Measurements from ENCODE around the gene KMT2B. TPM values are rescaled to one million over a fixed set of nuclear protein-coding genes. Genes with fewer than 3 reads are reported as not detected.
A peak's percentile ranks its signal among the peaks of the same experiment; 100 is the strongest.

The KMT2B gene
- polyA plus RNA-seq, 2 of the 4 experiments (the other 2 are of a cell fraction): 17.8 to 39.4 TPM

DNA sequence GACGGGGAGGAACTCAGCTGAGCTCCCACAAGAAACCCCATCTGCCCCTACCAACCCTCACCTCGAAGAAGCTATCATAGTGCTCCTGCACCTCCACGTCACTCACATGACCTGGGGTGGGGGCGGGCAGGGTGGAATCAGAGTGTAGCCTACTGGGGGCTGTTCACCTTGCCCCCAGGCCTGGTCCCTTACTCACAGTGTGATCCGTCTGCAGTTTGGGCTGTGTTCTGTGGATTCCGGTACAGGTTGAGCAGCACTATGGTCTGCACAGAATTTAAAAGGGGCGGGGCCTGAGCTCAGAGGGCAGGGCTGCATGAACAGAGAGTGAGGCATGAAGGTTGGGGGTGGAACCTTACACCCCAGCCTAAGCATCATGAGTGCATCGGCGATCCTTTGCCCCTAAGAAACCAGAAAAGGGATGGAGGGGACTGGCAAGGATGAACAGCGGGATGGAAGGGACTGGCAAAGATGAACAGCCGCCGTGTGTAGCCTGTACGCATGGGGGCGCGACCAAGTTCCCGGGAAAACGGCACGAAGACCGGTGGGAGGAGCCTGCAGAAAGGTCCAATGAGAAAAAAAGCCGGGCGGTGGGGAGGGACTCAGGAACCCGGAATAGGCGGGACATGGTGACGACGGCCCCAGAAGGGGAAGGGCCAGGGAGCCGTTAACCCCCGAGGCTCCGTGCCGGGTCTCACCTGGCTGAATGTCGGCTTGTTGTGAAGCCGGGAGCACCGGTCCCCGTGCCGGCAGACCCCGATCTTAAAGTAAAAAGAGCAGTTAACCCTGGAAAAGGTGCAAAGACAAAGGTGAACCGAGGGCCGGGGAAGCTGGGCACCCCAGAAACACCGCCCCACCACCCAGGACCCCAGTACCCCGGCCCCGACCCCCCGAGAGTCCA lies 26.9 kb downstream of the KMT2B start:
- Histone ChIP-seq H3K4me3 (peak overlapping the region; percentile 79), H3K27ac (peak overlapping the region; percentile 93 to 97), H3K9me3 (no peaks in the 10 kb centered on the region), H3K4me1 (peaks cover 40% of the 10 kb centered on the region), H3K4me2 (peak overlapping the region; percentile 80)
- peak; percentile 60 to 72 for ATAC-seq
- WGBS (ENCODE audit: missing lambda C conversion rate): 10% methylated on average over 41 of the region's 41 CpGs
- peak; percentile 98 to 99 for DNase-seq (ENCODE audit: low read depth in 1 of 2, low spot score in 1 of 2)
- CTCF ChIA-PET: interaction anchor here (0.6 to 3.8 kb wide), 30 partner anchors 8 to 309 kb away, joined by 3 to 29 read pairs (median 4); partner anchors contain the start of gene THAP8
- peak; percentile 92 for FAIRE-seq
- POLR2A ChIA-PET: interaction anchor here (0.6 to 1.7 kb wide), 18 partner anchors 10 to 744 kb away, joined by 3 to 10 read pairs (median 4); partner anchors contain the start of genes COX6B1, GRAMD1A, POLR2I and PROSER3
- TF ChIP-seq ZFP36 (IDR thresholded peaks at IDR 0.05; ENCODE audit: borderline replicate concordance, partially characterized antibody): peak; percentile 8
- no peak for TF ChIP-seq FOSL2 (IDR thresholded peaks at IDR 0.05)
- peak; percentile 8; the same call in 1 of the 2 replicates for TF ChIP-seq FOSL2 (CRISPR knock-in tag; IDR thresholded peaks at IDR 0.05)
- no peak for TF ChIP-seq FOSB (CRISPR knock-in tag; IDR thresholded peaks at IDR 0.05)
- TF ChIP-seq, protein P1, sequence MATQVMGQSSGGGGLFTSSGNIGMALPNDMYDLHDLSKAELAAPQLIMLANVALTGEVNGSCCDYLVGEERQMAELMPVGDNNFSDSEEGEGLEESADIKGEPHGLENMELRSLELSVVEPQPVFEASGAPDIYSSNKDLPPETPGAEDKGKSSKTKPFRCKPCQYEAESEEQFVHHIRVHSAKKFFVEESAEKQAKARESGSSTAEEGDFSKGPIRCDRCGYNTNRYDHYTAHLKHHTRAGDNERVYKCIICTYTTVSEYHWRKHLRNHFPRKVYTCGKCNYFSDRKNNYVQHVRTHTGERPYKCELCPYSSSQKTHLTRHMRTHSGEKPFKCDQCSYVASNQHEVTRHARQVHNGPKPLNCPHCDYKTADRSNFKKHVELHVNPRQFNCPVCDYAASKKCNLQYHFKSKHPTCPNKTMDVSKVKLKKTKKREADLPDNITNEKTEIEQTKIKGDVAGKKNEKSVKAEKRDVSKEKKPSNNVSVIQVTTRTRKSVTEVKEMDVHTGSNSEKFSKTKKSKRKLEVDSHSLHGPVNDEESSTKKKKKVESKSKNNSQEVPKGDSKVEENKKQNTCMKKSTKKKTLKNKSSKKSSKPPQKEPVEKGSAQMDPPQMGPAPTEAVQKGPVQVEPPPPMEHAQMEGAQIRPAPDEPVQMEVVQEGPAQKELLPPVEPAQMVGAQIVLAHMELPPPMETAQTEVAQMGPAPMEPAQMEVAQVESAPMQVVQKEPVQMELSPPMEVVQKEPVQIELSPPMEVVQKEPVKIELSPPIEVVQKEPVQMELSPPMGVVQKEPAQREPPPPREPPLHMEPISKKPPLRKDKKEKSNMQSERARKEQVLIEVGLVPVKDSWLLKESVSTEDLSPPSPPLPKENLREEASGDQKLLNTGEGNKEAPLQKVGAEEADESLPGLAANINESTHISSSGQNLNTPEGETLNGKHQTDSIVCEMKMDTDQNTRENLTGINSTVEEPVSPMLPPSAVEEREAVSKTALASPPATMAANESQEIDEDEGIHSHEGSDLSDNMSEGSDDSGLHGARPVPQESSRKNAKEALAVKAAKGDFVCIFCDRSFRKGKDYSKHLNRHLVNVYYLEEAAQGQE (IDR thresholded peaks at IDR 0.05): peak; percentile 29; the same call in 1 of the 2 replicates
- TF ChIP-seq POLR2AphosphoS2 (conservative IDR thresholded peaks at IDR 0.05; ENCODE audit: low read length): no peak
- TF ChIP-seq NFE2L2 (conservative IDR thresholded peaks at IDR 0.05; ENCODE audit: low read length): peak; percentile 16; the same call in 1 of the 2 replicates
- TF ChIP-seq PHF8 (IDR thresholded peaks at IDR 0.05; ENCODE audit: borderline replicate concordance, low read depth): peak; percentile 88
- TF ChIP-seq, protein P2, sequence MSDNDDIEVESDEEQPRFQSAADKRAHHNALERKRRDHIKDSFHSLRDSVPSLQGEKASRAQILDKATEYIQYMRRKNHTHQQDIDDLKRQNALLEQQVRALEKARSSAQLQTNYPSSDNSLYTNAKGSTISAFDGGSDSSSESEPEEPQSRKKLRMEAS (IDR thresholded peaks at IDR 0.05): peak; percentile 86
- TF ChIP-seq HOXB5 (CRISPR knock-in tag; IDR thresholded peaks at IDR 0.05): no peak
- TF ChIP-seq, protein P3, sequence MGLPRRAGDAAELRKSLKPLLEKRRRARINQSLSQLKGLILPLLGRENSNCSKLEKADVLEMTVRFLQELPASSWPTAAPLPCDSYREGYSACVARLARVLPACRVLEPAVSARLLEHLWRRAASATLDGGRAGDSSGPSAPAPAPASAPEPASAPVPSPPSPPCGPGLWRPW (IDR thresholded peaks at IDR 0.05): no peak
- no peak for TF ChIP-seq ZC3H11A (IDR thresholded peaks at IDR 0.05)
- no peak for TF ChIP-seq ESRRA (IDR thresholded peaks at IDR 0.05; ENCODE audit: borderline replicate concordance, low read length)
- TF ChIP-seq TP53 (CRISPR knock-in tag; IDR thresholded peaks at IDR 0.05): no peak
- no peak for TF ChIP-seq RNF2 (IDR thresholded peaks at IDR 0.05; ENCODE audit: borderline replicate concordance, low read depth)
- peak; percentile 52; the same call in 1 of the 2 replicates for TF ChIP-seq POLR2A (IDR thresholded peaks at IDR 0.05; ENCODE audit: low read length)
- TF ChIP-seq HOXA7 (CRISPR knock-in tag; IDR thresholded peaks at IDR 0.05): no peak
- TF ChIP-seq EHF (CRISPR knock-in tag; IDR thresholded peaks at IDR 0.05): no peak
- TF ChIP-seq TFCP2L1 (CRISPR knock-in tag; IDR thresholded peaks at IDR 0.05): no peak; the same call in 1 of the 2 replicates
- TF ChIP-seq, protein P4, sequence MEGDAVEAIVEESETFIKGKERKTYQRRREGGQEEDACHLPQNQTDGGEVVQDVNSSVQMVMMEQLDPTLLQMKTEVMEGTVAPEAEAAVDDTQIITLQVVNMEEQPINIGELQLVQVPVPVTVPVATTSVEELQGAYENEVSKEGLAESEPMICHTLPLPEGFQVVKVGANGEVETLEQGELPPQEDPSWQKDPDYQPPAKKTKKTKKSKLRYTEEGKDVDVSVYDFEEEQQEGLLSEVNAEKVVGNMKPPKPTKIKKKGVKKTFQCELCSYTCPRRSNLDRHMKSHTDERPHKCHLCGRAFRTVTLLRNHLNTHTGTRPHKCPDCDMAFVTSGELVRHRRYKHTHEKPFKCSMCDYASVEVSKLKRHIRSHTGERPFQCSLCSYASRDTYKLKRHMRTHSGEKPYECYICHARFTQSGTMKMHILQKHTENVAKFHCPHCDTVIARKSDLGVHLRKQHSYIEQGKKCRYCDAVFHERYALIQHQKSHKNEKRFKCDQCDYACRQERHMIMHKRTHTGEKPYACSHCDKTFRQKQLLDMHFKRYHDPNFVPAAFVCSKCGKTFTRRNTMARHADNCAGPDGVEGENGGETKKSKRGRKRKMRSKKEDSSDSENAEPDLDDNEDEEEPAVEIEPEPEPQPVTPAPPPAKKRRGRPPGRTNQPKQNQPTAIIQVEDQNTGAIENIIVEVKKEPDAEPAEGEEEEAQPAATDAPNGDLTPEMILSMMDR (IDR thresholded peaks at IDR 0.05): peak; percentile 46
- TF ChIP-seq KDM5A (IDR thresholded peaks at IDR 0.05): no peak; the same call in 1 of the 2 replicates
- TF ChIP-seq, protein P5, sequence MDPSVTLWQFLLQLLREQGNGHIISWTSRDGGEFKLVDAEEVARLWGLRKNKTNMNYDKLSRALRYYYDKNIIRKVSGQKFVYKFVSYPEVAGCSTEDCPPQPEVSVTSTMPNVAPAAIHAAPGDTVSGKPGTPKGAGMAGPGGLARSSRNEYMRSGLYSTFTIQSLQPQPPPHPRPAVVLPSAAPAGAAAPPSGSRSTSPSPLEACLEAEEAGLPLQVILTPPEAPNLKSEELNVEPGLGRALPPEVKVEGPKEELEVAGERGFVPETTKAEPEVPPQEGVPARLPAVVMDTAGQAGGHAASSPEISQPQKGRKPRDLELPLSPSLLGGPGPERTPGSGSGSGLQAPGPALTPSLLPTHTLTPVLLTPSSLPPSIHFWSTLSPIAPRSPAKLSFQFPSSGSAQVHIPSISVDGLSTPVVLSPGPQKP (IDR thresholded peaks at IDR 0.05; ENCODE audit: low read depth, low read length): no peak
- peak; percentile 94 to 97 for TF ChIP-seq JUN (IDR thresholded peaks at IDR 0.05)
- TF ChIP-seq SMC3 (IDR thresholded peaks at IDR 0.05): peak; percentile 52; the same call in 2 of the 3 replicates
- no peak for TF ChIP-seq CEBPB (IDR thresholded peaks at IDR 0.05)
- peak; percentile 70; the same call in 1 of the 2 replicates for TF ChIP-seq MYC (IDR thresholded peaks at IDR 0.05; ENCODE audit: borderline replicate concordance, low read length)
- no peak for TF ChIP-seq BHLHE40 (IDR thresholded peaks at IDR 0.05; ENCODE audit: low read depth, low read length)
- no peak for TF ChIP-seq ZNF302 (CRISPR knock-in tag; IDR thresholded peaks at IDR 0.05)
- no peak for TF ChIP-seq MAFK (IDR thresholded peaks at IDR 0.05; ENCODE audit: partially characterized antibody)
- TF ChIP-seq, protein P6, sequence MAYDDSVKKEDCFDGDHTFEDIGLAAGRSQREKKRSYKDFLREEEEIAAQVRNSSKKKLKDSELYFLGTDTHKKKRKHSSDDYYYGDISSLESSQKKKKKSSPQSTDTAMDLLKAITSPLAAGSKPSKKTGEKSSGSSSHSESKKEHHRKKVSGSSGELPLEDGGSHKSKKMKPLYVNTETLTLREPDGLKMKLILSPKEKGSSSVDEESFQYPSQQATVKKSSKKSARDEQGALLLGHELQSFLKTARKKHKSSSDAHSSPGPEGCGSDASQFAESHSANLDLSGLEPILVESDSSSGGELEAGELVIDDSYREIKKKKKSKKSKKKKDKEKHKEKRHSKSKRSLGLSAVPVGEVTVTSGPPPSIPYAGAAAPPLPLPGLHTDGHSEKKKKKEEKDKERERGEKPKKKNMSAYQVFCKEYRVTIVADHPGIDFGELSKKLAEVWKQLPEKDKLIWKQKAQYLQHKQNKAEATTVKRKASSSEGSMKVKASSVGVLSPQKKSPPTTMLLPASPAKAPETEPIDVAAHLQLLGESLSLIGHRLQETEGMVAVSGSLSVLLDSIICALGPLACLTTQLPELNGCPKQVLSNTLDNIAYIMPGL (CRISPR knock-in tag; IDR thresholded peaks at IDR 0.05; ENCODE audit: borderline replicate concordance): no peak

Data from A549 (cell line).